ENCODE results near the gene TEX19.

DNA sequence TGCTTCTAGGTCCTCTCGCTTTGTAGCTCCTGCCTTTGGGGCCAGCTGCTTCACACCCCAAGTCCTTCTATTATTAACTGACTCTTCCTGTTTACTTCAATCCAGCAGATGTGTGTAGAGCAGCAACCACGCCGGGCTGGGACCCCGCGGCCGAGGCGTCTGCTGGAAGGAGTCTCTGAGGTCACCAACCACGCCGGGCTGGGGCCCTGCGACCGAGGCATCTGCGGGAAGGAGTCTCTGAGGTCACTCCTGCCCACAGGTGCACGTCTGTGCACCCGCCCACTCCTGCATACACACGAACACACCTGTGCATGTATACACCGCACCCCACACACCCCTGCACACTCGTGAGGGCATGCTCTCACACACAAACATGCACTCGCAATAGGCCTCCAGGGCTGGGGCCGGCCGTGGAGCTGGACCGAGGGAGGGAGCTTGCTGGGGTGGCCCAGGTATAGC lies 7.8 kb upstream of the TEX19 start:
- TF ChIP-seq ZNF695 (CRISPR knock-in tag; IDR thresholded peaks at IDR 0.05) (no peak), TCF3 (CRISPR knock-in tag; IDR thresholded peaks at IDR 0.05) (no peak), TSC22D4 (tag; IDR thresholded peaks at IDR 0.05) (no peak), CHD1 (IDR thresholded peaks at IDR 0.05; ENCODE audit: low read length) (no peak), SIN3A (IDR thresholded peaks at IDR 0.05; ENCODE audit: borderline replicate concordance in 2 of 2, control insufficient read depth in 1 of 2, low read depth in 2 of 2, low read length in 2 of 2) (no peak), NR2C1 (IDR thresholded peaks at IDR 0.05) (no peak), NR2C1 (tag; IDR thresholded peaks at IDR 0.05) (no peak), POLR2AphosphoS2 (IDR thresholded peaks at IDR 0.05; ENCODE audit: low read length) (no peak)
